ENCODE measurements around the gene PCDH9.

PCDH9 gene

DNA sequence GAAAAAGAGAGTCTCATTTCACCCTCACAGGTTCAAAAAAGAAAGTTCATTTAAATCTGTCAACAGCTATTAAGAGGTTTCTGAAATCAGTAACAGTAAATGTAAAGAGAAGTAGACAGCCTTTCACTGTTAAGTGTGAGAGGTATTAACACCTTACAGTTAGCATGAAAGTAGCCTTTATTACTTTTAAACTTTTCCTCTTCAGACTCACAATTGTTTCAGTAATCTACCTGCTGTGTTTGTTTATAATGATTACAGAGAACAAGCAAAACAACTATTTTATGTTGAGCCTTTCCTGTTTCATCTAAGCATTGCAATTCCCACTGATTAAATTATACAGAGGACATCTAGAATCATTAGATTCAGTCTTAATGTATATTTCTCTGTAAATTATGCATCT lies 159.8 kb downstream of the PCDH9 start:
- no peaks in the 10 kb centered on the region for H3K27me3 ChIP-seq (ENCODE audit: insufficient read depth, poor library complexity, severe bottlenecking)
- H3K27ac ChIP-seq (replicated peaks): no peak overlapping the region
- TF ChIP-seq, protein P1, sequence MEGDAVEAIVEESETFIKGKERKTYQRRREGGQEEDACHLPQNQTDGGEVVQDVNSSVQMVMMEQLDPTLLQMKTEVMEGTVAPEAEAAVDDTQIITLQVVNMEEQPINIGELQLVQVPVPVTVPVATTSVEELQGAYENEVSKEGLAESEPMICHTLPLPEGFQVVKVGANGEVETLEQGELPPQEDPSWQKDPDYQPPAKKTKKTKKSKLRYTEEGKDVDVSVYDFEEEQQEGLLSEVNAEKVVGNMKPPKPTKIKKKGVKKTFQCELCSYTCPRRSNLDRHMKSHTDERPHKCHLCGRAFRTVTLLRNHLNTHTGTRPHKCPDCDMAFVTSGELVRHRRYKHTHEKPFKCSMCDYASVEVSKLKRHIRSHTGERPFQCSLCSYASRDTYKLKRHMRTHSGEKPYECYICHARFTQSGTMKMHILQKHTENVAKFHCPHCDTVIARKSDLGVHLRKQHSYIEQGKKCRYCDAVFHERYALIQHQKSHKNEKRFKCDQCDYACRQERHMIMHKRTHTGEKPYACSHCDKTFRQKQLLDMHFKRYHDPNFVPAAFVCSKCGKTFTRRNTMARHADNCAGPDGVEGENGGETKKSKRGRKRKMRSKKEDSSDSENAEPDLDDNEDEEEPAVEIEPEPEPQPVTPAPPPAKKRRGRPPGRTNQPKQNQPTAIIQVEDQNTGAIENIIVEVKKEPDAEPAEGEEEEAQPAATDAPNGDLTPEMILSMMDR (IDR thresholded peaks at IDR 0.05; ENCODE audit: insufficient read depth, low read length): no peak
- TF ChIP-seq POLR2AphosphoS5 (IDR thresholded peaks at IDR 0.05; ENCODE audit: low read depth): no peak
- DNase-seq (ENCODE audit: low read depth in 1 of 2, low spot score in 1 of 2): no peak
- no peak overlapping the region for H3K4me3 ChIP-seq (replicated peaks; ENCODE audit: insufficient read depth, low read length)

DNA sequence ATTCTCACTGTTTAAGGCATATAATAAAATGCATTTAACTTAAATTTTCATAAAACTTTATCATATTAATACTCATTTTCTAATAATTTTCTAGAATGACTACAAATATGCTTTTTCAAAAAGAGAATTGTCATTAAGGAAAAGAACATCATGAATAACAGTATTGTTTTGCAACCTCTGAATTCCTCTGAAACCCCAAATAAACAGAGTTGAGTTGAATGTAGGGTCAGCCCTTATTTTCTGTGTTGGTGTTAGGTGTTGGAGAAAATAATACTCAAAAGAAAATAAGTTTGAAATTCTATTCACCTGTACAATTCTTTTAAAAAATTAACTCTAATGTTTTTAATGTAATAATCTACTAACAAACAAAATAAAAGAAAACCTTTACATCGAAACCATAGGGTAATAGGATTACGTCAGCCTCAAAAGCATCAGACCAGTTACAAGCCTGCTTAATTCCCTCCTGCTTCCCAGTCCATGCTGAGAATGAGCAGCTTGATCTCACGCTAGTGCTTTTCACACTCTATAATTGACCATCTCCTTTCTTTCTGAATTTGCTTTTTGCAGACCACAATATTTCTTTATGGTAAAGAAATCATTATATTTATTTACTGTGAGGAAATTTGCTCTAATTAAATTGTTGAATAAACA lies 160.9 kb downstream of the PCDH9 start:
- no peak for TF ChIP-seq SPI1 (IDR thresholded peaks at IDR 0.05; ENCODE audit: borderline replicate concordance, low read depth)
- TF ChIP-seq, protein P1 (IDR thresholded peaks at IDR 0.05; ENCODE audit: insufficient read depth, low read length): no peak
- TF ChIP-seq GABPA (IDR thresholded peaks at IDR 0.05; ENCODE audit: low read depth): no peak
- no peak for TF ChIP-seq POLR2AphosphoS5 (IDR thresholded peaks at IDR 0.05; ENCODE audit: low read depth)
- TF ChIP-seq, protein P2, sequence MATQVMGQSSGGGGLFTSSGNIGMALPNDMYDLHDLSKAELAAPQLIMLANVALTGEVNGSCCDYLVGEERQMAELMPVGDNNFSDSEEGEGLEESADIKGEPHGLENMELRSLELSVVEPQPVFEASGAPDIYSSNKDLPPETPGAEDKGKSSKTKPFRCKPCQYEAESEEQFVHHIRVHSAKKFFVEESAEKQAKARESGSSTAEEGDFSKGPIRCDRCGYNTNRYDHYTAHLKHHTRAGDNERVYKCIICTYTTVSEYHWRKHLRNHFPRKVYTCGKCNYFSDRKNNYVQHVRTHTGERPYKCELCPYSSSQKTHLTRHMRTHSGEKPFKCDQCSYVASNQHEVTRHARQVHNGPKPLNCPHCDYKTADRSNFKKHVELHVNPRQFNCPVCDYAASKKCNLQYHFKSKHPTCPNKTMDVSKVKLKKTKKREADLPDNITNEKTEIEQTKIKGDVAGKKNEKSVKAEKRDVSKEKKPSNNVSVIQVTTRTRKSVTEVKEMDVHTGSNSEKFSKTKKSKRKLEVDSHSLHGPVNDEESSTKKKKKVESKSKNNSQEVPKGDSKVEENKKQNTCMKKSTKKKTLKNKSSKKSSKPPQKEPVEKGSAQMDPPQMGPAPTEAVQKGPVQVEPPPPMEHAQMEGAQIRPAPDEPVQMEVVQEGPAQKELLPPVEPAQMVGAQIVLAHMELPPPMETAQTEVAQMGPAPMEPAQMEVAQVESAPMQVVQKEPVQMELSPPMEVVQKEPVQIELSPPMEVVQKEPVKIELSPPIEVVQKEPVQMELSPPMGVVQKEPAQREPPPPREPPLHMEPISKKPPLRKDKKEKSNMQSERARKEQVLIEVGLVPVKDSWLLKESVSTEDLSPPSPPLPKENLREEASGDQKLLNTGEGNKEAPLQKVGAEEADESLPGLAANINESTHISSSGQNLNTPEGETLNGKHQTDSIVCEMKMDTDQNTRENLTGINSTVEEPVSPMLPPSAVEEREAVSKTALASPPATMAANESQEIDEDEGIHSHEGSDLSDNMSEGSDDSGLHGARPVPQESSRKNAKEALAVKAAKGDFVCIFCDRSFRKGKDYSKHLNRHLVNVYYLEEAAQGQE (IDR thresholded peaks at IDR 0.05; ENCODE audit: insufficient replicate concordance, low read depth): no peak
- Histone ChIP-seq H3K4me3 (replicated peaks; ENCODE audit: insufficient read depth, low read length) (no peak overlapping the region), H3K27me3 (ENCODE audit: insufficient read depth, poor library complexity, severe bottlenecking) (no peaks in the 10 kb centered on the region), H3K27ac (replicated peaks) (no peak overlapping the region)
- DNase-seq (ENCODE audit: low read depth in 1 of 2, low spot score in 1 of 2): no peak

DNA sequence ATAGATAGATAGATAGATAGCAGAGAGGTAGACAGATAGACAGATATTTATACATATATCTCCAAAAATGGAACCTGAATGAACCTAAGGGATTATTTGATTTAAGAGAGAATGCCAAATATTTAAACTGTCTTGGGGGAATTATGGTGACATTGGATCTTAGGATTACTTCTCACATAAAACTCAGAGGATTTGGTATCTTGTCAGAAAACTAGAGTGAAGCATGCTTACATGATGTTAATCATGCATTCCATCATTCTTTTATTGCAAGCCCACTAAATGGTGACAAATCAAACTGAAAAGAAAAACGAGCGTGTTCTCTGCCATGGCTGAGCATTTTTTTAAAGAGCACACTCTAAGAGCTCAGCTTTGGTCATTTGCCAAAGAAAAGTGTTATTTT lies 165.2 kb downstream of the PCDH9 start:
- Histone ChIP-seq H3K4me3 (replicated peaks; ENCODE audit: insufficient read depth, low read length) (no peak overlapping the region), H3K27me3 (ENCODE audit: insufficient read depth, poor library complexity, severe bottlenecking) (no peaks in the 10 kb centered on the region), H3K27ac (replicated peaks) (no peak overlapping the region)
- DNase-seq (ENCODE audit: low read depth in 1 of 2, low spot score in 1 of 2): no peak
- TF ChIP-seq POLR2AphosphoS5 (IDR thresholded peaks at IDR 0.05; ENCODE audit: low read depth) (no peak), SPI1 (IDR thresholded peaks at IDR 0.05; ENCODE audit: borderline replicate concordance, low read depth) (no peak), GABPA (IDR thresholded peaks at IDR 0.05; ENCODE audit: low read depth) (no peak)
- TF ChIP-seq, protein P2 (IDR thresholded peaks at IDR 0.05; ENCODE audit: insufficient replicate concordance, low read depth): no peak
- TF ChIP-seq, protein P1 (IDR thresholded peaks at IDR 0.05; ENCODE audit: insufficient read depth, low read length): no peak

DNA sequence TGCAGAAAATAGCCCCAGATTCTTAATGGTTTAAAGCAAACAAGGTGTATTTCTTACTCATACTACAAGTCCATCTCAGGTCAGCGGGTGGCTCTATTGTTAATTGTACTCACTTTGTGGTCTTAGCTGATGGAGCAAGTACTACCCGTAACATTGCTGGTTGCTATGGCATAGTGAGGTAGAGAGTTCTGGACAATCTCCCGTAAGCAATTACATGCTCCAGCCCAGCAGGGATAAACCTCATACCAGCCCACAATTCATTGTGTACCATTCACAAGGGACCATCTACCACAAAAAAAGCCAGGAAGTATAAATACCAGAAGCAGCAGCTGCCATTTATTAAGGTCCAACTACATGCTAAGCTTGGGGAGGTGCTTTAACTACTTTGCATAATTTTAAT lies 167.1 kb downstream of the PCDH9 start:
- Histone ChIP-seq H3K27ac (replicated peaks) (no peak overlapping the region), H3K27me3 (ENCODE audit: insufficient read depth, poor library complexity, severe bottlenecking) (no peaks in the 10 kb centered on the region), H3K4me3 (replicated peaks; ENCODE audit: insufficient read depth, low read length) (no peak overlapping the region)
- no peak for DNase-seq (ENCODE audit: low read depth in 1 of 2, low spot score in 1 of 2)
- TF ChIP-seq SPI1 (IDR thresholded peaks at IDR 0.05; ENCODE audit: borderline replicate concordance, low read depth) (no peak), GABPA (IDR thresholded peaks at IDR 0.05; ENCODE audit: low read depth) (no peak), POLR2AphosphoS5 (IDR thresholded peaks at IDR 0.05; ENCODE audit: low read depth) (no peak)
- TF ChIP-seq, protein P2 (IDR thresholded peaks at IDR 0.05; ENCODE audit: insufficient replicate concordance, low read depth): no peak
- TF ChIP-seq, protein P1 (IDR thresholded peaks at IDR 0.05; ENCODE audit: insufficient read depth, low read length): no peak
